ENCODE data around the gene VIL1. TPM values are rescaled to one million over a fixed set of nuclear protein-coding genes. Genes with fewer than 3 reads are reported as not detected.

The VIL1 gene
- total and polyA plus RNA-seq, 2 of the 13 experiments (the other 11 are each of a cell fraction or from before 2014, with no cell fraction given): 287 to 301 TPM

GRCh38 chr2:218381916-218382366 lies 37.0 kb upstream of the VIL1 start, which contains the start of gene SLC11A1 (continued):
- TF ChIP-seq HNF1B (CRISPR knock-in tag; IDR thresholded peaks at IDR 0.05) (peak; percentile 65; the same call in 1 of the 2 replicates), JUN (CRISPR knock-in tag; IDR thresholded peaks at IDR 0.05) (no peak)

GRCh38 chr2:218382785-218383184 lies 36.1 kb upstream of the VIL1 start:
- H4K20me1 ChIP-seq (ENCODE audit: insufficient read depth, low read length): no peaks in the 10 kb centered on the region
- no peak overlapping the region for H2AFZ ChIP-seq (ENCODE audit: low read length)
- WGBS (ENCODE audit: low lambda C conversion rate): 28% methylated on average over 4 of the region's 6 CpGs
- H3K9me3 ChIP-seq (ENCODE audit: low read length): no peaks in the 10 kb centered on the region
- FAIRE-seq (no peak), ATAC-seq (no peak), DNase-seq (ENCODE audit: low spot score) (no peak)
- intact Hi-C loops (cut with micrococcal nuclease; ENCODE audit: unreplicated experiment): no loop called here
- H3K9ac ChIP-seq (ENCODE audit: insufficient read depth, low read depth, low read length): no peak overlapping the region
- H3K27ac ChIP-seq (ENCODE audit: extremely low read length, insufficient read depth, low read length): no peak overlapping the region
- H3K27me3 ChIP-seq (ENCODE audit: control insufficient read depth in 1 of 2, insufficient read depth in 2 of 2, low read length in 2 of 2): peaks cover 13 to 38% of the 10 kb centered on the region in 2 experiments
- peaks cover 69% of the 10 kb centered on the region for H3K4me1 ChIP-seq (ENCODE audit: insufficient read depth, low read length)
- no peak overlapping the region for H3K4me2 ChIP-seq (ENCODE audit: low read depth, low read length)
- H3K79me2 ChIP-seq (ENCODE audit: insufficient read depth, low read length): no peaks in the 10 kb centered on the region
- no TSS peak for BruUV-seq (replicated peaks)
- H3K4me3 ChIP-seq (replicated peaks in 1 of 3; ENCODE audit: insufficient read depth in 1 of 3, low read depth in 2 of 3, low read length in 3 of 3): no peak overlapping the region
- CTCF ChIA-PET (ENCODE audit: low intra/inter-chr PET ratio, low total read pairs): no interaction called here
- H3K36me3 ChIP-seq (replicated peaks in 1 of 2; ENCODE audit: control insufficient read depth in 1 of 2, insufficient read depth in 2 of 2, low read length in 2 of 2): no peaks in the 10 kb centered on the region
- no peak for TF ChIP-seq MEIS2 (CRISPR knock-in tag; IDR thresholded peaks at IDR 0.05)
- 0 out of 2 replicates have a peak, but pooled peaks have one; percentile 8 for TF ChIP-seq ZNF547 (CRISPR knock-in tag; IDR thresholded peaks at IDR 0.05)
- in situ Hi-C loops (cut with HindIII; ENCODE audit: extremely low pct_ligation_motif_present, low pct_unique_long_range_greater_than_20kb): no loop called here
- POLR2A ChIA-PET: interaction anchor here (1.9 kb wide), 1 partner anchor 17 kb away, joined by 6 read pairs; the partner anchor contains the start of gene CTDSP1

Data from HepG2 (cell line).